ENCODE results near the gene MRPL43. TPM values are rescaled to one million over a fixed set of nuclear protein-coding genes. Genes with fewer than 3 reads are reported as not detected.

Gene MRPL43
- total and polyA plus RNA-seq, 2 experiments from 2014 or later, result 60.4 to 126 TPM

DNA sequence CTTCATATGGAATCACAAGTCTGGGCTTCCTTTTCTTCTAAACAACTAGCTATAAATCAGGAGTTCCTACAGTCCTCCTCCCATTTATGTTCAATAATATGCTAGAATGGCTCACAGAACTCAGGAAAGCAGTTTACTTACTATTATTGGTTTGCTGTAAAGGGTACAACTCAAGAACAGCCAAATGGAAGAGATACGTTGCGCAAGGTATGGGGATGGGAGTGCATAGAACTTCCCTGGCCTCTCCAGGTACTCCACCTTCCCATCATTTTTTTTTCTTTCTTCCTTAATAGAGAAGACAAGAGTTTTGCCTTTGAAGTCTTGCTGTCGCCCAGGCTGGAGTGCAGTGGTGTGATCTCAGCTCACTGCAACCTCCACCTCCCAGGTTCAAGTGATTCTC lies 45.1 kb downstream of the MRPL43 start:
- Mint-ChIP-seq H3K27me3 (ENCODE audit: insufficient read depth, low read depth, poor library complexity) (no peaks in the 10 kb centered on the region), H3K9me3 (no peaks in the 10 kb centered on the region; the same call in 2 of the 3 replicates), H3K27ac (no peak overlapping the region), H3K4me1 (no peaks in the 10 kb centered on the region), H3K4me3 (no peak overlapping the region), H3K36me3 (ENCODE audit: low read depth) (peaks cover 61% of the 10 kb centered on the region)
- no peak overlapping the region for H3K27ac ChIP-seq (ENCODE audit: low read depth)
- peaks cover 34% of the 10 kb centered on the region for H3K36me3 ChIP-seq (ENCODE audit: insufficient read depth)
- no peak overlapping the region for H3K4me3 ChIP-seq
- no peaks in the 10 kb centered on the region for H3F3A ChIP-seq (replicated peaks; ENCODE audit: low read depth)
- DNase-seq (ENCODE audit: low spot score) (no peak), ATAC-seq (no peak)
- TF ChIP-seq, protein P1, sequence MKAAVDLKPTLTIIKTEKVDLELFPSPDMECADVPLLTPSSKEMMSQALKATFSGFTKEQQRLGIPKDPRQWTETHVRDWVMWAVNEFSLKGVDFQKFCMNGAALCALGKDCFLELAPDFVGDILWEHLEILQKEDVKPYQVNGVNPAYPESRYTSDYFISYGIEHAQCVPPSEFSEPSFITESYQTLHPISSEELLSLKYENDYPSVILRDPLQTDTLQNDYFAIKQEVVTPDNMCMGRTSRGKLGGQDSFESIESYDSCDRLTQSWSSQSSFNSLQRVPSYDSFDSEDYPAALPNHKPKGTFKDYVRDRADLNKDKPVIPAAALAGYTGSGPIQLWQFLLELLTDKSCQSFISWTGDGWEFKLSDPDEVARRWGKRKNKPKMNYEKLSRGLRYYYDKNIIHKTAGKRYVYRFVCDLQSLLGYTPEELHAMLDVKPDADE (IDR thresholded peaks at IDR 0.05), result no peak
- TF ChIP-seq EZH2 (IDR thresholded peaks at IDR 0.05; ENCODE audit: low read depth, unreplicated experiment) (no peak), STAT1 (IDR thresholded peaks at IDR 0.05; ENCODE audit: unreplicated experiment) (no peak), JUNB (IDR thresholded peaks at IDR 0.05; ENCODE audit: unreplicated experiment) (no peak), EZH2phosphoT487 (IDR thresholded peaks at IDR 0.05; ENCODE audit: unreplicated experiment) (no peak), NANOG (IDR thresholded peaks at IDR 0.05; ENCODE audit: borderline replicate concordance) (no peak)
- TF ChIP-seq, protein P2, sequence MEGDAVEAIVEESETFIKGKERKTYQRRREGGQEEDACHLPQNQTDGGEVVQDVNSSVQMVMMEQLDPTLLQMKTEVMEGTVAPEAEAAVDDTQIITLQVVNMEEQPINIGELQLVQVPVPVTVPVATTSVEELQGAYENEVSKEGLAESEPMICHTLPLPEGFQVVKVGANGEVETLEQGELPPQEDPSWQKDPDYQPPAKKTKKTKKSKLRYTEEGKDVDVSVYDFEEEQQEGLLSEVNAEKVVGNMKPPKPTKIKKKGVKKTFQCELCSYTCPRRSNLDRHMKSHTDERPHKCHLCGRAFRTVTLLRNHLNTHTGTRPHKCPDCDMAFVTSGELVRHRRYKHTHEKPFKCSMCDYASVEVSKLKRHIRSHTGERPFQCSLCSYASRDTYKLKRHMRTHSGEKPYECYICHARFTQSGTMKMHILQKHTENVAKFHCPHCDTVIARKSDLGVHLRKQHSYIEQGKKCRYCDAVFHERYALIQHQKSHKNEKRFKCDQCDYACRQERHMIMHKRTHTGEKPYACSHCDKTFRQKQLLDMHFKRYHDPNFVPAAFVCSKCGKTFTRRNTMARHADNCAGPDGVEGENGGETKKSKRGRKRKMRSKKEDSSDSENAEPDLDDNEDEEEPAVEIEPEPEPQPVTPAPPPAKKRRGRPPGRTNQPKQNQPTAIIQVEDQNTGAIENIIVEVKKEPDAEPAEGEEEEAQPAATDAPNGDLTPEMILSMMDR (conservative IDR thresholded peaks at IDR 0.05; ENCODE audit: low read depth in 2 of 2), result no peak
- H3K9me2 ChIP-seq (ENCODE audit: insufficient read depth), result no peaks in the 10 kb centered on the region
- H3K27me3 ChIP-seq (ENCODE audit: insufficient read depth), result no peaks in the 10 kb centered on the region
- H4K20me1 ChIP-seq (replicated peaks; ENCODE audit: insufficient read depth), result no peaks in the 10 kb centered on the region
- H3K79me2 ChIP-seq (replicated peaks; ENCODE audit: insufficient read depth), result no peaks in the 10 kb centered on the region
- no peak overlapping the region for H3K4me2 ChIP-seq
- H3K4me1 ChIP-seq (ENCODE audit: insufficient read depth), result no peaks in the 10 kb centered on the region
- H2AFZ ChIP-seq, result no peak overlapping the region

DNA sequence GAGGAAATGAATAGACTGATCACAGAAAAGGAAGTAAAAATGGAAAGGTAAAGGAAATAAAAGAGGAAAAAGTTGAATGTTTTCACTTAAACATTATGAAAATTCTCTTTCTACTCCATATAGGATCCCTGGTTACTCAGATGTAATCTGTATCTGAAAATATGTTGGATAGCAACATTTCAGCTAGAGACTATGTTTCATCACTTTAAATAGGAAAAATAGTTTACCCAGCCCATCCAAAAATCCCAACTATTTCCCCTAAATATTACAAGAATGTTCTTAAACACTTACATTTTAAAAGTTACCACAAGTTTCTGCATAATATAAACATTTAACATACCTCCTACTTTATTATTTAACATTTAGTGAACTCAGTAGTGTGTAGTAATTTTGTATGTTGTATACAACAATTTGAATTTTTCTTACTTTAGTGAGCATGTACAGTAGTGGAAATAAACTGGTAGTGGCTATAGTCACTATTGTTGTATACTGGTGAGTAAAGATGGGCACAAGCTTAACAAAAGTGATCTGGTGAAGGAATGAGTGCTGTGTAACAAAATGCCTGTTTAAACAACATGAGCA lies 47.4 kb downstream of the MRPL43 start:
- no peaks in the 10 kb centered on the region; the same call in 2 of the 3 replicates for H3K9me3 Mint-ChIP-seq
- H3K36me3 Mint-ChIP-seq (ENCODE audit: low read depth), result peaks cover 49% of the 10 kb centered on the region
- TF ChIP-seq, protein P3, sequence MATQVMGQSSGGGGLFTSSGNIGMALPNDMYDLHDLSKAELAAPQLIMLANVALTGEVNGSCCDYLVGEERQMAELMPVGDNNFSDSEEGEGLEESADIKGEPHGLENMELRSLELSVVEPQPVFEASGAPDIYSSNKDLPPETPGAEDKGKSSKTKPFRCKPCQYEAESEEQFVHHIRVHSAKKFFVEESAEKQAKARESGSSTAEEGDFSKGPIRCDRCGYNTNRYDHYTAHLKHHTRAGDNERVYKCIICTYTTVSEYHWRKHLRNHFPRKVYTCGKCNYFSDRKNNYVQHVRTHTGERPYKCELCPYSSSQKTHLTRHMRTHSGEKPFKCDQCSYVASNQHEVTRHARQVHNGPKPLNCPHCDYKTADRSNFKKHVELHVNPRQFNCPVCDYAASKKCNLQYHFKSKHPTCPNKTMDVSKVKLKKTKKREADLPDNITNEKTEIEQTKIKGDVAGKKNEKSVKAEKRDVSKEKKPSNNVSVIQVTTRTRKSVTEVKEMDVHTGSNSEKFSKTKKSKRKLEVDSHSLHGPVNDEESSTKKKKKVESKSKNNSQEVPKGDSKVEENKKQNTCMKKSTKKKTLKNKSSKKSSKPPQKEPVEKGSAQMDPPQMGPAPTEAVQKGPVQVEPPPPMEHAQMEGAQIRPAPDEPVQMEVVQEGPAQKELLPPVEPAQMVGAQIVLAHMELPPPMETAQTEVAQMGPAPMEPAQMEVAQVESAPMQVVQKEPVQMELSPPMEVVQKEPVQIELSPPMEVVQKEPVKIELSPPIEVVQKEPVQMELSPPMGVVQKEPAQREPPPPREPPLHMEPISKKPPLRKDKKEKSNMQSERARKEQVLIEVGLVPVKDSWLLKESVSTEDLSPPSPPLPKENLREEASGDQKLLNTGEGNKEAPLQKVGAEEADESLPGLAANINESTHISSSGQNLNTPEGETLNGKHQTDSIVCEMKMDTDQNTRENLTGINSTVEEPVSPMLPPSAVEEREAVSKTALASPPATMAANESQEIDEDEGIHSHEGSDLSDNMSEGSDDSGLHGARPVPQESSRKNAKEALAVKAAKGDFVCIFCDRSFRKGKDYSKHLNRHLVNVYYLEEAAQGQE (IDR thresholded peaks at IDR 0.05; ENCODE audit: unreplicated experiment), result no peak
- TF ChIP-seq JUNB (IDR thresholded peaks at IDR 0.05; ENCODE audit: unreplicated experiment) (no peak), POLR2AphosphoS5 (IDR thresholded peaks at IDR 0.05; ENCODE audit: low read depth) (no peak), ZNF114 (CRISPR knock-in tag; IDR thresholded peaks at IDR 0.05) (no peak)
- Histone ChIP-seq H3K27ac (ENCODE audit: low read depth) (no peak overlapping the region), H3K9me2 (ENCODE audit: insufficient read depth) (no peaks in the 10 kb centered on the region), H2AFZ (no peak overlapping the region), H3K79me2 (replicated peaks; ENCODE audit: insufficient read depth) (no peaks in the 10 kb centered on the region), H3K36me3 (ENCODE audit: insufficient read depth) (peaks cover 22% of the 10 kb centered on the region), H3K4me1 (ENCODE audit: insufficient read depth) (no peaks in the 10 kb centered on the region), H3K4me3 (no peak overlapping the region), H3K27me3 (ENCODE audit: insufficient read depth) (no peaks in the 10 kb centered on the region), H3K4me2 (no peak overlapping the region), H4K20me1 (replicated peaks; ENCODE audit: insufficient read depth) (no peaks in the 10 kb centered on the region), H3F3A (replicated peaks; ENCODE audit: low read depth) (no peaks in the 10 kb centered on the region)
- no peak overlapping the region for H3K27ac Mint-ChIP-seq
- H3K4me1 Mint-ChIP-seq, result no peaks in the 10 kb centered on the region
- no peak overlapping the region for H3K4me3 Mint-ChIP-seq
- ATAC-seq (no peak), DNase-seq (ENCODE audit: low spot score) (no peak)
- no peaks in the 10 kb centered on the region for H3K27me3 Mint-ChIP-seq (ENCODE audit: insufficient read depth, low read depth, poor library complexity)

MicroRNAs encoded within 50 kb of the gene (microRNA counts, 767-probe panel; counts per million panel counts)
- not detected for microRNA hsa-miR-608

Small RNA genes lying within 50 kb of the gene (microRNA-seq; reads per million reads assigned to microRNA genes)
- gene MIR608, result not detected

Small RNA genes lying within 50 kb of the gene (small RNA-seq; reads per million reads assigned to genes)
- gene MIR608 (ENCODE audit: low replicate concordance), result not detected

Other genes starting within 250 kb of the MRPL43 start
- not detected in 2 replicates for gene PAX2, start 241.9 kb downstream of the MRPL43 start, total RNA-seq (2014; rRNA removed; shearing (Covaris generic))
- not detected in 2 replicates for gene PAX2, start 241.9 kb downstream of the MRPL43 start, polyA plus RNA-seq (2016; fragmentation: Nextera tagmentation; extraction: Ambion mirVana)
- gene SLF2, start 74.5 kb downstream of the MRPL43 start, total RNA-seq (2014; rRNA removed; shearing (Covaris generic)), result 12.1 and 22.1 TPM in 2 replicates
- gene SLF2, start 74.5 kb downstream of the MRPL43 start, polyA plus RNA-seq (2016; fragmentation: Nextera tagmentation; extraction: Ambion mirVana), result 11.3 and 13.6 TPM in 2 replicates
- gene SEMA4G, start 18.0 kb downstream of the MRPL43 start, total RNA-seq (2014; rRNA removed; shearing (Covaris generic)), result 7.3 and 8.5 TPM in 2 replicates
- gene SEMA4G, start 18.0 kb downstream of the MRPL43 start, polyA plus RNA-seq (2016; fragmentation: Nextera tagmentation; extraction: Ambion mirVana), result 5.3 and 6.3 TPM in 2 replicates
- gene TWNK, start within 50 bp of the MRPL43 start, total RNA-seq (2014; rRNA removed; shearing (Covaris generic)), result 24.5 and 29.4 TPM in 2 replicates
- gene TWNK, start within 50 bp of the MRPL43 start, polyA plus RNA-seq (2016; fragmentation: Nextera tagmentation; extraction: Ambion mirVana), result 11.4 and 12.2 TPM in 2 replicates
- gene LZTS2, start 12.3 kb upstream of the MRPL43 start, total RNA-seq (2014; rRNA removed; shearing (Covaris generic)), result 62.8 and 88.3 TPM in 2 replicates
- gene LZTS2, start 12.3 kb upstream of the MRPL43 start, polyA plus RNA-seq (2016; fragmentation: Nextera tagmentation; extraction: Ambion mirVana), result 27.6 and 28.8 TPM in 2 replicates
- gene PDZD7, start 43.6 kb upstream of the MRPL43 start, total RNA-seq (2014; rRNA removed; shearing (Covaris generic)), result 1.7 and 2.3 TPM in 2 replicates
- gene PDZD7, start 43.6 kb upstream of the MRPL43 start, polyA plus RNA-seq (2016; fragmentation: Nextera tagmentation; extraction: Ambion mirVana), result 1.5 and 1.7 TPM in 2 replicates
- 2.3 and 3.8 TPM in 2 replicates for gene SFXN3, start 43.7 kb upstream of the MRPL43 start, total RNA-seq (2014; rRNA removed; shearing (Covaris generic))
- gene SFXN3, start 43.7 kb upstream of the MRPL43 start, polyA plus RNA-seq (2016; fragmentation: Nextera tagmentation; extraction: Ambion mirVana), result 0.68 and 0.73 TPM in 2 replicates
- 1.2 and 1.3 TPM in 2 replicates for gene KAZALD1, start 74.5 kb upstream of the MRPL43 start, total RNA-seq (2014; rRNA removed; shearing (Covaris generic))
- gene KAZALD1, start 74.5 kb upstream of the MRPL43 start, polyA plus RNA-seq (2016; fragmentation: Nextera tagmentation; extraction: Ambion mirVana), result 0.27 and 0.75 TPM in 2 replicates
- gene TLX1, start 143.8 kb upstream of the MRPL43 start, total RNA-seq (2014; rRNA removed; shearing (Covaris generic)), result not detected in 2 replicates
- not detected in 2 replicates for gene TLX1, start 143.8 kb upstream of the MRPL43 start, polyA plus RNA-seq (2016; fragmentation: Nextera tagmentation; extraction: Ambion mirVana)
- not detected in 2 replicates for gene LBX1, start 242.0 kb upstream of the MRPL43 start, total RNA-seq (2014; rRNA removed; shearing (Covaris generic))
- not detected in 2 replicates for gene LBX1, start 242.0 kb upstream of the MRPL43 start, polyA plus RNA-seq (2016; fragmentation: Nextera tagmentation; extraction: Ambion mirVana)